Skin of body (tissue), 2 donors: ENCODE results near the gene CACYBP. TPM values are rescaled to one million over a fixed set of nuclear protein-coding genes. Genes with fewer than 3 reads are reported as not detected.

Experiments used
- DNase-seq: peaks from one replicate; lab custom pipeline; 2025; lab: John Stamatoyannopoulos, UW
- total RNA-seq: library from RNA; depleted of rRNA; stranded (reverse); fragments of >200 nt; gene quantifications from one replicate; pipeline ENCODE4 v1.2.3, GENCODE V29; 2014

CACYBP gene
- total RNA-seq, 1 donor from 2014 or later = 169 TPM

DNA sequence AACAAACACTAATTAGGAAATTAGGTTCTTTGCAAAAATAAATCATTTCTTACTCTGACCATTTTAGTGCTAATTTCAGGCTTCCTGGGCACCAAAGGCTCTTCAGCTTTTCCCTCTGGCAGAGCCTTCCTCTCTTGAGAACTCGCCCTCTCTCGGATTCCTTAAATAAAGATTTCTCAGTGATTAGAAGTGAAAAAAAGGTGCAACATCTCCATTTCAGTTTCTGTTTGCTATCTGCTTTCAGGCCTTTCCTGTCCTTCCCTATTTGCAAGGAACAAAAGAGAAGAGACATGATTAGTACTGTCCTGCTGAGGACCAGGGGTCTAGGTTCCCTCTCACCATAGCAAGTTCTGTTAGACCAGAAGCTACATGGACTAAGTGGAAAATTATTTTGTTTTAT, 27.8 kb upstream of the CACYBP start:
- DNase-seq = no peak

- no peak for DNase-seq
These were observed 25.0 kb upstream of the CACYBP start for GRCh38 chr1:174974711-174975119.

- no peak for DNase-seq
These were observed 24.0 kb upstream of the CACYBP start for GRCh38 chr1:174975764-174976163.

- DNase-seq = no peak
These were observed 23.2 kb upstream of the CACYBP start for GRCh38 chr1:174976436-174977108.

DNA sequence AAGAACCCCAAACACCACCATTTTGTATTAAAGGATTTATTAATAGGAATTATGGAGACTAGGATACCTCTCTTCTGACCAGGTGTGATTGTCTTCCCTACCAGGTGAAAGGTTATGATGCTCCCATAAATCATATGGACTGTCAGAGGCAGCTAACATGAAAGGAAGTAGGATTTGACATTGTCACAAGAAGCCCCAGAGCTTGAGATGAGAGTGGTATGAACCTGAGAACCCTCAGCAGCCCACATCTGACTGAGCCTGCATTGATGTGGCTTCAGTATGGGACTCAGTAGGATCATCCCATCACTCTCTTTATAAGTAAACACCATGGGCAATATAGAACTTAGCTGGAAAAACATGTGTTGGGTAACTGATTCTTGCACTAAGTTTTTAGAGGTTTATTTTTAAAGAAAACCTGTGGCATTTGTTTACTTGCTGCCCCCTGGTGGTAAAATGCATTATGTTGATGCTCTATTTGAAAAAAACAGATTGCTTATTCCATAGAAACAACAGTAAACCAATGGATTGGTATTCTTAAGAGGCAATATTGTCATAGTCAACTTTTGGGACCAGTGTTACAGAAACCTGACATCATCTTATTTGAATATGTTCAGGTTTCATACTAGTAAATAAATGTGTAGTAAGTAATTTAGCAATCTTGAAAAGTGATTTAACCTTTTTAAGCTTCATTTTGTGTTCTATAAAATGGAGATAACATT, 16.6 kb upstream of the CACYBP start:
- DNase-seq = no peak

- no peak for DNase-seq
These were observed 14.8 kb upstream of the CACYBP start for GRCh38 chr1:174984952-174985351.

GRCh38 chr1:174988539-174988938, 11.2 kb upstream of the CACYBP start:
- no peak for DNase-seq

DNA sequence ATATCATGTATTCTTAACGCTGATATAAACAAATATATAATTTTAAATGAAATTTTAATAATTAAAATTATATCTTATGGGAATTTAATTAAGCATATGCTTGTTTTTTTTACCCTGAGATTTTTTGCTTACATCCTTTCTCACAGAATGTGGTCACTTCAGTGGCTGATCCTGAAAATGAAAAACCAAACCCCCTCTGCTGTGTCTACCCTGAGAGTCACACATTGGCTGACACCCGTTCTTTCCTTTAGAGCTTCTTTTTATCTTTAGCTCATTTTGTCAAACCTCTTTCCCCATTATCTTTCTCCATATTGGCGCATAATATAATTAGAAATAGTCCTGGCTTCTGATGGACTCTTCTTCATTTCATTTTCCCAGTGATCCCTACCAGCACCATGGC, 10.8 kb upstream of the CACYBP start:
- DNase-seq = no peak

DNA sequence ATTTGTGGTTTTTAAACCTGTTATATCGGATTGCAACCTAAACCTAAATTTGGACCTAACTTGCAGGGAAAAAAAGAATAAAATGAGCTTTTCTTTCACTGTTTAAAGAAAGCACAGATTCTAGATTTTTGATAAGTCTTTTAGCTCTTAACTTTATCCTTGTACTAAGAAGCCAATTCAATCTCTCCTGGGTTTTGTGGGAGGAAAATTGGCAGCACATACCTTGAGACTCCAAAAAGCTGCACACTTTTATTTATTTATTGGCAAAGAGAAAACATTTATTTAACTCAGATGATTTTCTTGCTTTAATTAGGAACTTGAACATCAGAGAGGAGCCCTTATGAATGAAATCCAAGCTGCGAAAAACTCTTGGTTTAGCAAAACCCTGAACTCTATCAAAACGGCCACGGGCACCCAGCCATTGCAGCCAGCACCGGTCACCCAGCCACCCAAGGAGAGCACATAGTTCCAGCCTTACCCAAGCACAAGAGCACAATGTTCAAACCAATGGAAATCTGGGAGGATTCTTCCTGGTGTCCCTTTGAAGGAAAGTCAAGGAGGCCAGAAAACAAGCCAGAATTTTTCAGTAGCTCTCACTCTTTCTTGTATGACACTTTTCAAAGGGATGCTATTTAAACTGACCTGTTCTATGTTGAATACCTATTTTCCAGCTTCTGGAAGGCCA, 10.1 kb upstream of the CACYBP start:
- no peak for DNase-seq

DNA sequence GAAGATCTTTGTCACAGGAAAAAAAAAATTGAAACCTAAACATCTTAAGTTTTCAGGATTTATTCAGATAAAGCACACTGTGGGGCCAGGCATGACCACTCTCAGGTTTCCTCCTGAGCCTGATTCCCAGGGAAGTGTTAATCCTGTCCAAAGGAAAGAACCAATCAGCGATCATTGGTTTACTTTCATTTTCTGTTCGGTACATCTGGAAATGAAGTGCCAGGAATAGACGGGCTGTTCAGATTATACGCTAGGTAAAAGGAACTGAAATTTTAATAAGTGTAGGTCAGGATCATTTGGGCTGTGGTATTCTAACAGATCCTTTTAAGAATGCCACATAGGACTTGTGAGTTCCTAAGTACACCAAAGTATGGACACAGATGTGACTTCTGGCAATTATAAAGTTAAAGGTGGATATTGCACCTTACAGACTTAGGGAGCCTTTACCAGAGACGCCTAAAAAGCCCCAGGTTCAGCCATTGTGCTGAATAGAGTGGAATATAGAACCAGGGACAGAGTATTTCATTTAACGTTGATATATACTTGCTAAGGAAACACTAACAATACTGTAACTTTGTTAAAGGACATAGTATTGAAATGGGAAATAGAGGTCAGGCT, 9.3 kb upstream of the CACYBP start:
- peak; percentile 47 for DNase-seq

DNA sequence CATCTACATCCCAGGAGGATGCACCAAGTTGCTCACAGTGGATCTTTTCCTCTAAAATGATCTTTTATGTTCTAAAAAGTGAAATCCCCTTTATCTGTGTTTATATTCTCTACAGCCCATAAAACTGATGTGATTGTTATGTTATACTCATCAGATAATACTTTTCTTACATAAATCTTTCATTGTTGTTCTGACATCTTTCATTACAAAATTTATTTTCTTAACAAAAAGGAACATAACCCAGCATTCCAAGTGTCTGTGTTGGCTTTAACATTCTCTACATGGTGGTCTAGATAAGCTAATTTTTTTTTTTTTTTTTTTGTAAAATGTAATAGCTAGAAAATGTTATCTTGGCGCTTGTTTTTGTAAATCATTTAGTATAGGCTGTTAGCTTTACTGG, 8.3 kb upstream of the CACYBP start:
- no peak for DNase-seq

- DNase-seq = no peak
These were observed 4.6 kb upstream of the CACYBP start for GRCh38 chr1:174995121-174995520.

DNA sequence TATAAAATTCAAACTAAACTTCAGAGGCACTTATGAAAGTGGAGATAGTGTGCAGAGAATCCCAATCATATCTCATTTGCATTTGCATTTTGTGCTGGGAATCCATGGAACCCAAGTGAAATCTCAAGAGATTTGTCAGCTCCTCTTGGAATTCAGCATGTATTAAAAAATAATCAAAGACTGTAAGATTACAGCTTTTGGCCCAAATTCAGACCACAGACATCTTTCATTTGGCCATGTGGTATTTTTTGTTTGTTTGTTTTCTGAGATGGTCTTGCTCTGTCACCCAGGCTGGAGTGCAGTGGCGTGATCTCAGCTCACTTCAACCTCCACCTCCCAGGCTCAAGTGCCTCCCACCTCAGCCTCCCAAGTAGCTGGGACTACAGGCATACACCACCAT, 3.8 kb upstream of the CACYBP start:
- DNase-seq = no peak

DNA sequence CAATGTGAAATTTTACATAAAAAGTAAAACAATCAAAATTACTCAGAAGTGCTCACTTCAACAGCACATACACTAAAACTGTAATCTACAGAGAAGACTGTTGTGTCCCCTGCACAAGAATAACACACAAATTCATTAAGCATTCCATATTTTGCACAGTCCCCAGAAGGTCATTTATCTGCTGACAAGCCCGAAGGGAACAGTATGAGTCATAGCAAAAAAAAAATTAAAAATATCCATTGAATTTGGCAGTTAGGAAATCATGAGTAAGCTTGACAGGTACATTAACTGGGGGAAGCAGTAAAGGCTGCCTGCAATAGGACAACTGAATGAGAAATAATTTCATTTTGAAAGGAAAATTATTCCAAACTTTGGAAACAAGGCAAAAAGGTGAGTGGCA, 3.3 kb upstream of the CACYBP start:
- DNase-seq = no peak

DNA sequence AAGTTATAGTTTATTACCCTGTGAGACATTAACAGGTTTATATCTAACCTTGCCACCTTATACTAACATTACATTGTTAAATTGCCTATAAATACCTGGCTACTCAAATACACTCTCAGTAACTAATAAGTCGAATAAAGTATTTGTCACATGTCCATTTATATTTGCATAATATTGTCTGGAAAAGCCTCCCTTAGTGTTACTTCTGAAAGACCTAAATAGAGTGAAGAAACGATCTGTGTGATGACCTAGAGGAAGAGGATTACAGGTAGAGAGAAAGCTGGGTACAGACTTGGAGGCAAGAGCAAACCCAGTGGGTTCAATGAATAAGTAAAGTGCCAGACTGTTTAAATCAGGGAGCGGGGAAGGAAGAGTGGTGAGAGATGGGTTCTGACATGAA, 2.7 kb upstream of the CACYBP start:
- no peak for DNase-seq

DNA sequence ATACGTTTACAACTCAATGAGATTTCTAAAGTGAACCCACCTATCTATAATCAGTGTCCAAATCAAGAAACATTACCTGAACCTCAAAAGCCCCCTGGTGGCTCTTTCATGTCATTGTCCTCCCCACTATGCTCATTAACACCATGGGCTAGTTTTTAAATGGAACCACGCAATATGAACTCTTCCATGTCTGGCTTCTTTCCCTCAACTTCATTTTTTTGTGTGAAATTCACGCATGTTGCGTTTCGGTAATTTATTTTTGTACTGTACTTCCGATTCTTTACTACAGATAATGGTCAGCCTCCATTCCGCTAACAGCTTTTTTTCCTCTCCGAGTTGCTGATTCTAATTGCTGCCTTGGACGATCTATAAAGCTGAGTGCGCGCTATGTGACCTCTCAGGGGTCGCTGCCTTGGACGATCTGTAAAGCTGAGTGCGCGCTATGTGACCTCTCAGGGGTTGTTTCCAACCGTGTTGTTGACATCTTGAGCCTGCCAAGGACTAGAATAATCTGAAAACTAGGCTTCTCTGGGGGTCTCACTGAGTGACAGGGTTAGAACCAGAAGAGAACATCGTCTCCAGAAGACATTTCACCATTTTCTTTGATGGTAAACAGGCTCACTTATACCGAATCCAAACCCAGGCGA, 1.1 kb upstream of the CACYBP start:
- DNase-seq = peak; percentile 83

DNA sequence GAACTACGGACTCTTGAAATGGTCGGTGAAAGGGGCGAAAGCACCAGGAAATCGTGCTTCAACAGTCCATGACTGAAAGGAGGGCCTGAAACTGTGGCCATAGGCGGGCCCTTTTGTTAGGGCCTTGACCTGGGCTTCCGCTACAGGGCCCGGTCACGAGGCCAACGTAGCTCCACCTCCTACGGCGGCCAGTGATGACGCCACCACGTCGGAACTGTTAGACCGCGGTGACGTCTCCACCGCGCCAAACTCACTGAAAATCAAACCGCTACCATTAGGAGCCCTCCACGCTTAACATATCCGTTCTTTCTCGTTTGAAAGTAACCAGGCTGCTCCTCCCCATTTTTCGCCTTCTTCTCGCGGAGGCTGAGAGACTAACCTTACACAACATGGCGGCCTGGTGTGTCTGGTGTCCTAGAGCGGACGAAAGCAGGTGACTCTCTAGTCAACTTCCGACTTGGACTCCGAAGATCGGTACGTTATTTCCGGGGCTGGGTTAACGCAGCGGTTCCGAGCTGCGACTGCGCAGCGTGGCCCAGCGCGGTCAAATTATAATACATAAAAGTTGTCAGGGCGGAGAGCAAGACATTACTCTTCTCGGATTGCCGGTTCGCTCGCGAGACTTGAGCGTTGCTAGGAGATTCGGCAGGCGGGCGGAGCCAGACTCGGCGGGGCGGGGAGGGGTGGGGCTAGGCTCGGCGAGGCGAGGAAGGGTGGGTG, 371 bp upstream of the CACYBP start:
- peak; percentile 100 for DNase-seq

GRCh38 chr1:175000697-175001187, 995 bp downstream of the CACYBP start:
- peak; percentile 38 for DNase-seq

DNA sequence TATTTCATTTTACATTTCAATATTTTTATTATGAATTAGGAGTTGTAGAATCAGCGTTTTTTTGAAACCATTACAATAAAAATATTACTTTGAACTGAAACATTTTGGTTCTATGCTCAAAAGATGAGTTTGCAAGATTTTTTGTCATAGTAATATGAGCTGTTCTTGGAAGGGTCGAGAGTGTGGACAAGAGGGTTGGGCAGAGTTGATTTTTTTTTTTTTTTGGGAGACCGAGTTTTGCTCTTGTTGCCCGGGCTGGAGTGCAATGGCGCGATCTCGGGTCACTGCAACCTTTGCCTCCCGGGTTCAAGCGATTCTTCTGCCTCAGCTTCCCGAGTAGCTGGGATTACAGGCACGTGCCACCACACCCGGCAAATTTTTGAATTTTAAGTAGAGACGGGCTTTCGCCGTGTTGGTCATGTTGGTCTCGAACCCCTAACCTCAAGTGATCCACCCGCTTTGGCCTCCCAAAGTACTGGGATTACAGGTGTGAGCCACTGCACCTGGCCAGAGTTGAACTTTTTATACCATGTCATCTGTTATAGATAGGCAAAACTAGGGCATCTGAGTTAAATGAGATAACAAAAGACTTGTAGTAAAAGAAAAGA, 3.3 kb downstream of the CACYBP start:
- DNase-seq = no peak

- no peak for DNase-seq
These were observed 3.8 kb downstream of the CACYBP start for GRCh38 chr1:175003521-175003920.
